Dedifferentiated amniotic fluid mesenchymal stem cell (primary cell): Measurements from ENCODE around the gene MIER2.
"Not testable (repeated sequence)": the region's sequence is repeated elsewhere in the genome, so short reads cannot be mapped to it uniquely, and the experiment has no call there.

Source experiments
- DNase-seq: peaks from one replicate; pipeline ENCODE4 v3.0.0-alpha.2; 2016; ENCODE audit errors: extremely low spot score

The MIER2 gene

GRCh38 chr19:283395-283794 lies 61.2 kb downstream of the MIER2 start:
- DNase-seq: no peak

GRCh38 chr19:282501-282900 lies 62.1 kb downstream of the MIER2 start:
- DNase-seq: no peak

GRCh38 chr19:281992-282391 lies 62.6 kb downstream of the MIER2 start:
- DNase-seq: no peak

- no peak for DNase-seq
These were observed 63.3 kb downstream of the MIER2 start for GRCh38 chr19:281156-281853.

- DNase-seq: no peak
These were observed 64.0 kb downstream of the MIER2 start for GRCh38 chr19:280541-281009.

GRCh38 chr19:279656-280055 lies 64.9 kb downstream of the MIER2 start:
- DNase-seq: no peak

- no peak for DNase-seq
These were observed 65.4 kb downstream of the MIER2 start for GRCh38 chr19:279231-279630.

- no peak for DNase-seq
These were observed 66.9 kb downstream of the MIER2 start for GRCh38 chr19:277581-278165.

GRCh38 chr19:277131-277530 lies 67.5 kb downstream of the MIER2 start:
- no peak for DNase-seq

- no peak for DNase-seq
These were observed 68.5 kb downstream of the MIER2 start for GRCh38 chr19:275958-276646.

GRCh38 chr19:275000-275399 lies 69.6 kb downstream of the MIER2 start:
- DNase-seq: no peak

GRCh38 chr19:273393-273792 lies 71.2 kb downstream of the MIER2 start:
- no peak for DNase-seq

GRCh38 chr19:271856-272255 lies 72.7 kb downstream of the MIER2 start:
- no peak for DNase-seq

- DNase-seq: not testable (repeated sequence)
These were observed 73.8 kb downstream of the MIER2 start for GRCh38 chr19:270766-271318.

GRCh38 chr19:269241-269640 lies 75.4 kb downstream of the MIER2 start:
- DNase-seq: no peak

- no peak for DNase-seq
These were observed 82.5 kb downstream of the MIER2 start for GRCh38 chr19:262125-262524.

GRCh38 chr19:256804-257203 lies 87.8 kb downstream of the MIER2 start:
- DNase-seq: not testable (repeated sequence)
